GM12878 (cell line): Measurements from ENCODE around the gene RETREG2. TPM values are rescaled to one million over a fixed set of nuclear protein-coding genes. Genes with fewer than 3 reads are reported as not detected.

Source experiments
- BCL11A ChIP-seq: IDR thresholded peaks from 2 replicates; pipeline ENCODE4 v1.6.1; 2011; ENCODE audit warnings: low read depth, low read length
- BCLAF1 ChIP-seq: fragments of 450-650 bp; IDR thresholded peaks from 2 replicates; pipeline ENCODE4 v1.6.1; 2017; ENCODE audit warnings: antibody characterized with exemption, mild to moderate bottlenecking, moderate library complexity
- BHLHE40 ChIP-seq, 2 experiments: fragments of 450-650 bp in 1 of 2; IDR thresholded peaks; 2 replicates each; pipeline ENCODE4 v1.6.1; 2011 to 2017; ENCODE audit warnings: low read depth in 2 of 2, borderline replicate concordance in 1 of 2, improper control_type of control experiment in 1 of 2, low read length in 1 of 2, mild to moderate bottlenecking in 1 of 2
- CBX5 ChIP-seq: sonication (generic); IDR thresholded peaks from 2 replicates; pipeline ENCODE4 v1.6.1; 2016; ENCODE audit warnings: low read depth, moderate library complexity, mild to moderate bottlenecking, inconsistent platforms
- EZH2 ChIP-seq: IDR thresholded peaks from 2 replicates; pipeline ENCODE4 v1.6.1; 2012; ENCODE audit warnings: low read depth, mild to moderate bottlenecking, control low read depth, inconsistent platforms, low read length, borderline replicate concordance; ENCODE audit not compliant: control insufficient read depth
- HDGF ChIP-seq: fragments of 450-650 bp; IDR thresholded peaks from 2 replicates; pipeline ENCODE4 v1.6.1; 2016; ENCODE audit warnings: antibody characterized with exemption
- MEF2B ChIP-seq: fragments of 450-650 bp; IDR thresholded peaks from 2 replicates; pipeline ENCODE4 v1.6.1; 2018; ENCODE audit warnings: mild to moderate bottlenecking, moderate library complexity; ENCODE audit not compliant: partially characterized antibody, poor library complexity, severe bottlenecking
- NBN ChIP-seq: fragments of 450-650 bp; IDR thresholded peaks from 2 replicates; pipeline ENCODE4 v1.6.1; 2016
- PBX3 ChIP-seq: IDR thresholded peaks from 2 replicates; pipeline ENCODE4 v1.6.1; 2011; ENCODE audit warnings: mild to moderate bottlenecking, low read depth, low read length, moderate library complexity; ENCODE audit not compliant: insufficient replicate concordance
- POU2F2 ChIP-seq: IDR thresholded peaks from 3 replicates; pipeline ENCODE4 v1.6.1; 2011; ENCODE audit warnings: low read depth, mild to moderate bottlenecking, low read length, borderline replicate concordance
- SIN3A ChIP-seq: IDR thresholded peaks from 2 replicates; pipeline ENCODE4 v1.6.1; 2012; ENCODE audit warnings: low read depth, low read length, improper control_type of control experiment
- SPI1 ChIP-seq: IDR thresholded peaks from 2 replicates; pipeline ENCODE4 v1.6.1; 2011; ENCODE audit warnings: low read depth, mild to moderate bottlenecking, low read length, moderate library complexity, borderline replicate concordance; ENCODE audit not compliant: insufficient read depth
- SREBF2 ChIP-seq: IDR thresholded peaks from 2 replicates; pipeline ENCODE4 v1.6.1; 2012; ENCODE audit warnings: mild to moderate bottlenecking, low read length
- STAT3 ChIP-seq: IDR thresholded peaks from 2 replicates; pipeline ENCODE4 v1.6.1; 2011; ENCODE audit warnings: low read depth, low read length, improper control_type of control experiment
- TARDBP ChIP-seq: IDR thresholded peaks from 2 replicates; pipeline ENCODE4 v1.6.1; 2016; ENCODE audit warnings: borderline replicate concordance
- USF2 ChIP-seq: IDR thresholded peaks from 2 replicates; pipeline ENCODE4 v1.6.1; 2011; ENCODE audit warnings: low read depth, low read length, improper control_type of control experiment, borderline replicate concordance
- ZBTB11 ChIP-seq: fragments of 450-650 bp; formaldehyde crosslinking; IDR thresholded peaks from 2 replicates; pipeline ENCODE4 v1.5.0; 2022; ENCODE audit warnings: mild to moderate bottlenecking, missing genetic modification characterization
- polyA plus RNA-seq, 11 experiments: library from polyadenylated mRNA; depleted of rRNA in 4 of 11; unstranded in 6 of 11; stranded (reverse) in 5 of 11; fragments of >200 nt; fragmentation: Nextera tagmentation in 4 of 11; fragmentation: Illumina TruSeq in 1 of 11; extraction: Ambion mirVana in 4 of 11; extraction: Trizol in 1 of 11; gene quantifications; 1 replicate in 1 of 11; 2 replicates in 10 of 11; pipeline versions ENCODE4 v1.2.1 to v1.2.3, GENCODE V29; 2011 to 2016; ENCODE audit warnings: inconsistent platforms in 2 of 11, missing spikeins in 2 of 11, low read depth in 1 of 11
- total RNA-seq, 4 experiments: library from RNA; depleted of rRNA in 3 of 4; stranded (reverse); fragments of >200 nt in 3 of 4; fragmentation: Illumina TruSeq in 1 of 4; extraction: Trizol in 1 of 4; gene quantifications; 2 replicates each; pipeline versions ENCODE4 v1.2.1 to v1.2.3, GENCODE V29; 2013 to 2021
- TF ChIP-seq, protein P1 (sequence below): fragments of 450-650 bp; IDR thresholded peaks from 2 replicates; pipeline ENCODE4 v1.6.1; 2017; ENCODE audit warnings: mild to moderate bottlenecking
- TF ChIP-seq, protein P2 (sequence below): IDR thresholded peaks from 2 replicates; pipeline ENCODE4 v1.6.1; 2011; ENCODE audit warnings: low read depth, mild to moderate bottlenecking, low read length, moderate library complexity, borderline replicate concordance; ENCODE audit errors: extremely low read depth

Gene RETREG2
- total and polyA plus RNA-seq, 10 of the 15 experiments (the other 5 are each of a cell fraction or from before 2014, with no cell fraction given) = 10.1 to 72.0 (median 28.3) TPM

DNA sequence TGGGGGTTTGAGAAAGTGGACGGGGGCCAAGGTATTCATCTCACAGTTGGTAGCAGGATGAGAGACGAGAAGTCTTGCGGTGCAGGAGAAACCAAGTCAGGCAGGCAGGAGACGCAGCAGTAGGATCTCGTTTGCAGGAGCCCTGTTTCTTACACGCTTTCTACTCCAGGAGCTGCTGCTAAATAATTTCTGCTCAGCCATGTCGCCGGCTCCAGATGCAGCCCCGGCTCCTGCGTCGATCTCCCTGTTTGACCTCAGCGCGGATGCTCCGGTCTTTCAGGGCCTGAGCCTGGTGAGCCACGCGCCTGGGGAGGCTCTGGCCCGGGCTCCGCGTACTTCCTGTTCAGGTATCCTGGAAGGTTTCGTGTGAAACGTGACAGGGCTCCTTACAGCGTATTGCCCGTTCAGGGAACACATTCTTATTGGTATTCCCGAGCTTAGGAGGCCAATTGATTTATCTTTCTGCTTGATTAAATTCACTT is 52.0 kb downstream of the RETREG2 start (continued):
- no peak for TF ChIP-seq CBX5
- no peak for TF ChIP-seq BCLAF1
- TF ChIP-seq SPI1 = no peak
- TF ChIP-seq, protein P1, sequence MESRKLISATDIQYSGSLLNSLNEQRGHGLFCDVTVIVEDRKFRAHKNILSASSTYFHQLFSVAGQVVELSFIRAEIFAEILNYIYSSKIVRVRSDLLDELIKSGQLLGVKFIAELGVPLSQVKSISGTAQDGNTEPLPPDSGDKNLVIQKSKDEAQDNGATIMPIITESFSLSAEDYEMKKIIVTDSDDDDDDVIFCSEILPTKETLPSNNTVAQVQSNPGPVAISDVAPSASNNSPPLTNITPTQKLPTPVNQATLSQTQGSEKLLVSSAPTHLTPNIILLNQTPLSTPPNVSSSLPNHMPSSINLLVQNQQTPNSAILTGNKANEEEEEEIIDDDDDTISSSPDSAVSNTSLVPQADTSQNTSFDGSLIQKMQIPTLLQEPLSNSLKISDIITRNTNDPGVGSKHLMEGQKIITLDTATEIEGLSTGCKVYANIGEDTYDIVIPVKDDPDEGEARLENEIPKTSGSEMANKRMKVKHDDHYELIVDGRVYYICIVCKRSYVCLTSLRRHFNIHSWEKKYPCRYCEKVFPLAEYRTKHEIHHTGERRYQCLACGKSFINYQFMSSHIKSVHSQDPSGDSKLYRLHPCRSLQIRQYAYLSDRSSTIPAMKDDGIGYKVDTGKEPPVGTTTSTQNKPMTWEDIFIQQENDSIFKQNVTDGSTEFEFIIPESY = no peak
- TF ChIP-seq SIN3A = no peak
- TF ChIP-seq USF2 = no peak
- no peak for TF ChIP-seq PBX3
- TF ChIP-seq, protein P2, sequence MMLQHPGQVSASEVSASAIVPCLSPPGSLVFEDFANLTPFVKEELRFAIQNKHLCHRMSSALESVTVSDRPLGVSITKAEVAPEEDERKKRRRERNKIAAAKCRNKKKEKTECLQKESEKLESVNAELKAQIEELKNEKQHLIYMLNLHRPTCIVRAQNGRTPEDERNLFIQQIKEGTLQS = no peak
- TF ChIP-seq ZBTB11 (CRISPR knock-in tag) = no peak
- no peak for TF ChIP-seq SREBF2
- no peak for TF ChIP-seq HDGF
- no peak for TF ChIP-seq STAT3
- TF ChIP-seq BHLHE40 (IDR thresholded peaks at IDR 0.05; ENCODE audit: borderline replicate concordance in 1 of 2, low read depth in 2 of 2, low read length in 1 of 2) = peak; percentile 75; a peak in 3 of 4 replicates
- TF ChIP-seq POU2F2 = 0 out of 3 replicates have a peak, but pooled peaks have one; percentile 19
- TF ChIP-seq TARDBP = 0 out of 2 replicates have a peak, but pooled peaks have one; percentile 12
- no peak for TF ChIP-seq NBN
- no peak for TF ChIP-seq MEF2B
- no peak for TF ChIP-seq EZH2
- no peak for TF ChIP-seq BCL11A
